HPDE6-E6E7 (cell line): ENCODE data around the gene TBC1D5.
"Not testable (repeated sequence)": the region's sequence is repeated elsewhere in the genome, so short reads cannot be mapped to it uniquely, and the experiment has no call there.

Experiments
- DNase-seq: peaks from one replicate; pipeline ENCODE4 v3.0.0; 2011; ENCODE audit warnings: missing footprints; ENCODE audit errors: extremely low spot score

Gene TBC1D5

DNA sequence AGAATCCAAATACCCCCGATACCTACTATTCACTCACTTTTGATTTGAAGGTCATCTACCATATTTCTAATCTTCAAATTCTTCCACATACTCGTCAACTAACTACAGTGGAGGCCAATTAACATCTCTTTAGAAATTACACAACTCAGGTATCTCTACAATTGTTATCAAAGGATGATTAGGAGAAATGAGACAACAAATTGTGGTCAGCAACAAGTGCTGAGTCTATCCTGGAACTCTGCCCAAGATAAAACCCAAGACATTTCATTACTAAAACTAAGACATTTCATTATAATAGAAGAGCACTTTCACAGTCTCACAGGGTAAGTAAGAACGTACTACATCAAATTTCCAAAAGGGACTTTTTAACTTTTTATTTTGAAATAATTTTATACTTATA is 100.0 kb downstream of the TBC1D5 start:
- DNase-seq = no peak

DNA sequence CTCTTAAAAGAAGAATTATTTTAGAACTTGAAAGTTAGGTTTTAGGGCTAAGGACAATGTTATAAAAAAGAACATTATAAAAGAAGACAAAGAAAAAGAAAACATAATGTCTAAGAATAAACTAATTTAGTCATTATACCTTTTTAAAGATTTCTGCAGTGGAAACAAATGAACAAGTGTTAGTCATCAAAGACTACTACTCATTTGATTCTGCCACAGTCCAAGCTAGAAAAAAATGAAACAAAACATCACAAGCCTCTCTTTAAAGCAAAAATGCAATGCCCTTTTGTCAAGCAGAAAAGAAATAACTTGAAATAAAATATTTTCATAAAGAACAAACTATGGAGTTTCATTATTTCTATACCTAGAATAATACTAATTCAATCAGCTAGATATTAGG is 102.0 kb downstream of the TBC1D5 start:
- DNase-seq = no peak

DNA sequence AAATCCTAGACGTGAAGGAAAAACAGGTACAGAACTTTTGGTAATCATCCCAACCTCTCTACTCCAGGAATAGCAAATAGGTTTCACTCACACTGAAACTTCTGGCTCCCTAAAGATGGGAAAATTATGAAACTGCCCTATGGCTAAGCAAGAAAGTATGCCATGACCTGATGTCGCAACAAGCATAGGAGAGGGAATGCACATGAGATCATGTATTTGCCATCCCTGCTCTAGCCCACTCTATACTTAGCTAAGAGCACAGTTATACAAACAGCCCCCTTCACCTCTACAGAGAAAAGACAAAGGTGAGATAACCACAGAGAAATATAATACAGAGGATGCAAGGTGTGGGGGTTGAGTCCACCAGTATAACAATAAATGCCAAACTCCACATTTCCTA is 102.7 kb downstream of the TBC1D5 start:
- no peak for DNase-seq

DNA sequence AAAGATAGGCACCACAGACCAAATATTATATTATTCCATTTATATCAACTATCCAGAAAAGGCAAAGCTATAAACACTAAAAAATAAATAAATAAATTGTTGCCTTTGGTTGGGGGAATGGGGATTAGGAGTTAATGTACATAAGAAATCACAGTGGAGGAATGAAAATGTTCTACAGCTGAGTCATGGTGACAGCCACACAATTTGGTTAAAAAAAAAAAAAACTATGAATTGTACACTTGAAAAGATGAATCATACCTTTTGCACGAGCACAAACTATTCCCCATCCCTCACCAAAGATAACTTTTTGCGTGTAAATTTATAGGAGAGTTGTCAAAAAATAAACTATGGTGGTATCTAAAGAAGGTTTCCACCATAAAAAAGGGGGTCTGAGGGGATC is 103.2 kb downstream of the TBC1D5 start:
- DNase-seq = no peak

DNA sequence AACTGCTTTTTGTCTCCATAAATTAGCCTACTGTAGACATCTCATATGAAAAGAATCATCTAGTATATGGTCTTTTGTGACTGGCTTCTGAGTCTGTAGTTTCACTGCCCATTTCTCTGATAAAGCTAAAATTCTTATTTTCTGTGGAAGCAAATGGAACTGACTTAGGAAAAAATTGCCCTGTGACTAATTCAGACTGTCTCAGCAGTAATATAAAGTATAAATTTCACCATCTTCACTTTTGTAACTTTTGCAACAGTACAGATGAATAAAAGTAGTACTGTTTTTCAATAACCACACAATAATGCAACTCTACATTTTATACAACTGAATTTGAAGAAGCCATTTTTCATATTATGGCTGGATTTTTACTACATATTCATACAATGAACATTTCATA is 104.1 kb downstream of the TBC1D5 start:
- no peak for DNase-seq

DNA sequence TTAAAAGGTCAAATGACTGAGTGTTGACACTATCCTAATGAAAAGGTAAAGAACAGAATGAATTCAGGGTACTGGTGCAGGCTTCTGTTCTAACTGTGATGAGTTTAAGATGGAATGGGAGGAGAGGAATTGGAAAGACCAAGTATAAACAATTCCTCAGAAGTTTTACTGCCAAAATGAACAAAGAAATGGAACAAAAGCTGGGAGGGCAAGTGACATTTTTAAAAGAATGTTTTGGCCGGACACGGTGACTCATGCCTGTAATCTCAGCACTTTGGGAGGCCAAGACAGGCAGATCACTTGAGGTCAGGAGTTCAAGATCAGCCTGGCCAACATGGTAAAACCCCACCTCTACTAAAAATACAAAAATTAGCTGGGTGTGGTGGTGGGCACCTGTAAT is 106.8 kb downstream of the TBC1D5 start:
- DNase-seq = not testable (repeated sequence)

DNA sequence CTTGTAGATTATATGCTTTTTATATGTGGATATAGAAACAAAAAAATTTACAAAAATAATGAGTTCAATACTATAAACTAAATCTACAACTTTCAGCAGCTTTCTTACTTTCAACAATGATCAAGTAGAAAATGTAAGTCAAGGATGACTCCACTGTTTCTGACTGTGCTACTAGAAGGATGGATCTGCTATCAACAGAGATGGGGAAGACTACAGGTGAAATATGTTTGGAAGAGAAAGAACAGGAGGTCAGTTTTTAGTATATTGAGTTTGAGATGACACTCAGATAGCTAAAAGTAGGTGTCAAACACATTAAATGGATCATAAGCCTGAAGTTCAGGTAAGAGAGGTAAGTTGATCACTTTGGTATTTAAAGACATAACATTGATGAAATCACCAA is 107.5 kb downstream of the TBC1D5 start:
- DNase-seq = no peak

DNA sequence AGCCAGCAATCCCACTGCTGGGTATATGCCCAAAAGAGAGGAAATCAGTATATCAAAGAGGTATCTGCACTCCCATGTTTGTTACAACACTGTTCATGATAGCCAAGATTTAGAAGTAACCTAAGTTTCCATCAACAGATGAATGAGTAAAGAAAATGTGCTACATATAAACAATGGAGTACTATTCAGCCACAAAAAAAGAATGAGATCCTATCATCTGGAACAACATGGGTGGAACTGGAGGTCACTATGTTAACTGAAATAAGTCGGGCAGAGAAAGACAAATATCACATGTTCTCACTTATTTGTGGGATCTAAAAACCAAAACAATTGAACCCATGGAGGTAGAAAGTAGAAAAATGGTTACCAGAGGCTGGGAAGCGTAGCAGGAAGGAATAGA is 108.2 kb downstream of the TBC1D5 start:
- DNase-seq = no peak

DNA sequence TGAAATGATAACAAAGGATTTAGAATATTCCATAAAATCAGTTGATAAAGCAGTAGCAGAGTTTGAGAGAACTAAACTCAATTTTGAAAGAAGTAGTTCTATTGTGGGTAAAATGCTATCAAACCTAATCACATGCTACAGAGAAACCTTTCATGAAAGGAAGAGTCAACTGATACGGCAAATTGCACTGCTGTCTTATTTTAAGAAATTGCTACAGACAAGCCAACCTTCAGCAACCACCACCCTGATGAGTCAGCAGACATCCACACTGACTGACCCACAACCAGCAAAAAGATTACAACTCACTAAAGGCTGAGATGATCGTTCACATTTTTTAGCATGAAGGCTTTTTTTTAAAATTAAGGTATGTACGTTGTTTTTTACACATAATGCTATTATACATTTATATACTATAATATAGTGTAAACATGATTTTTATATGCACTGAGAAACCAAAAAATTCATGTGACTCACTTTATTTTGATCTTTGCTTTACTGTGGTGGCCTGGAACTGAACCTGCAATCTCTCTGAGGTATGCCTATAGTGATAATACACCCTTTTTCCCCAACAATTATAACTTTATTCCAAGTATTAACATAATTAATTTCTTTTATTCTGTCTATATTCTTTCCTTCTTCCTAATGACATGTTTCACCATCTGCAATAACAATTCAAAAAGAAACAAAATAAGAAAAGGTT is 109.9 kb downstream of the TBC1D5 start:
- DNase-seq = no peak

DNA sequence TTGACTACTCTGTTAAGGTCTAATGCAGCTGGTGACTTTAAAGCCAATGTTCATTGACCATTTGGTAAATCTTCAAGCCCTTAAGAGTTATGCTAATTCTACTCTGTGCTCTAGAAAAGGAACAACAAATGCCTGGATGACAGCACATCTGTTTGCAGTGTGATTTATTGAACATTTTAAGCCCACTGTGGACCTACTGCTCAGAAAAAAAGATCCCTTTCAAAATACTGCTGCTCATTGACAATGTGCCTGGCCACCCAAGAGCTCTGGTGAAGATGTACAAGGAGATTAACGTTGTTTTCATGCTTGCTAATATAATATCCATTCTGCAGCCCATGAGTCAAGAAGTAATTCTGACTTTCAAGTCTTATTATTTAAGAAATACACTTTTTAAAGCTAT is 110.8 kb downstream of the TBC1D5 start:
- no peak for DNase-seq

DNA sequence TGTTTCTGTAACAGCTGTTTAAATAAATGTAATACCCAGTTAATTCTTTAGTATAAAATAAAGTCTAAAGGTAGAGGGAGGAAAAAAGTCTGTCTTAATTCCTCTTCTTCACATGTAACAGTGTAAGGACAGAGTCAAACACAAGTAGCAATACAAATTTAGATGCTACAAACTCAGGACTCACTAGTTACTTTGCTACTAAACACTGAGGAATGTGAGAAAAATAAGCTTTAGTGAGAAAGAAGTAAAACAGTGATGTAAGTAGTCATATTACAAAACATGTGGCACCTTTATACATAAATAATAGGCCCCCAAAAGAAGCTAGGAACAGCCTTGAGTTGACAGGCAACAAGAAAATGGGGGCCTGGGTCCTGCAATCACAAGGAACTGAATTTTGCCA is 113.0 kb downstream of the TBC1D5 start:
- no peak for DNase-seq

DNA sequence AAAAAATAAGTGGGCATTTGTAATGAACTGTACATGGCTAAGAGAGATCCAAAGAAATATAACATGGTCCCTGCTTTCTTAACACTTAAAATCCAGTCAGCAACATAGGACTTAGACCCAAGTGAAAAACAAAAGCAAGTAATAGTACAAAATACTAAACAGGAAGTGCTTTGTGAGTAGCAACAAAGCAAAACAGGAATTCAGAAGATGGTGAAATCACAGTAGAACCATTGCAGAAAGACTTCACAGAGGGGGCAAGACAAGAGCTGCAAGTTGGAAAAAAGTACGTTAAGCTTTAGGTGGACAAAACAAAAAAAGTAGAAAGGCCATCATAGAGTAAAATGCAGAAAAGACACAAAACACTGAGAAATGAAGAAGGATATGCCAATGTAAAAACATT is 116.0 kb downstream of the TBC1D5 start:
- DNase-seq = no peak

DNA sequence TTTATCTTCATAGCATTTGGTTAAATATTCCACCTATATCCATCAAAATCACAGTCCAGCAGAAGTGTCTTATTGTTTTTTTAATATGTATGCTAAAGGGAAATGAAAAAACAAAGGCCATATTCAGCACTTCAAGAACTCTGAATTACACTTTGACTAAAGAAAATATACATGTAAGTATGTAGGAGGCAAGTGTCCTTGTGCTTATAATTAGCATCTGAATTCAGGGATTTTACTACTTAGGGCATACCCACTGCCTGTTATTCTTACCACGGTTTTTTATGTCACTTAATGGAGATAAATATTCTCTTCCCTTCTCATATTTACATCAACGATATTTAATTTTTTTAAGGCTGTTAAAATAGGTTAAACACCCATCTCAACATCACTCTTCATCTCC is 117.3 kb downstream of the TBC1D5 start:
- no peak for DNase-seq

DNA sequence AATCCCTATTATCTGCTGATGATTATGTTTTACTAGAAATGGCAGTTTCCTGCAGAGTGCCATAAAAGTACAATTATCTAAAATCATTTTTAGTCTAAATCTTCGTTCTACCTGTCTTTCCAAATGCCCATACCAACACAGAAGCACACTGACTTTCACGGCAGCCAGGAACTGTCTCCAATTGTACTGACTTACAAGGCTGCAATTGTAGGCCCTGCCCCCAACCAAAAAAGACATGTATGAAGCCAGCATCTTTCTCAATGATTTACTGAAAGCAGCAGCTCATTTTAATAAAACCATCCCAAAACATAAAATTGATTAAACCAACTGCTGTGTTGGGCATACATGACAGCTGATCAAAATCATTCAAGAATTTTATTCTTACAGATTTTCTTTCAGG is 119.0 kb downstream of the TBC1D5 start:
- no peak for DNase-seq

DNA sequence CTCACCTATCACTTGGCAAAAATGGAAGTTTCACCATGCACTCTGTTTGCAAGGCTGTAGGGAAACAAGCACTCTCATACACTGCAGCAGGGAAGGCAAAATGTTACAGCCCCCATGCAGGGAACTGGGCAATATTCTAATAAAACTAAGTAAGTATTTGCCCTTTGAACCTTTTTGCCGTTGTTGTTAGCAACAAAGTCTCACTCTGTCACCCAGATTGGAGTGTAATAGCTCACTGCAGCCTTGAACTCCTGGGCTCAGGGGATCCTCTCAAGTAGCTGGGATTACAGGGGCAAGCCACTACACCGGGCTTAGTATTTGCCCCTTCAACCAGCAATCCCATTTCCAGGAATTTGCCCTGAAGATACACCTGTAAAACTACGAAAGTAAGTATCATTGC is 122.5 kb downstream of the TBC1D5 start:
- no peak for DNase-seq

DNA sequence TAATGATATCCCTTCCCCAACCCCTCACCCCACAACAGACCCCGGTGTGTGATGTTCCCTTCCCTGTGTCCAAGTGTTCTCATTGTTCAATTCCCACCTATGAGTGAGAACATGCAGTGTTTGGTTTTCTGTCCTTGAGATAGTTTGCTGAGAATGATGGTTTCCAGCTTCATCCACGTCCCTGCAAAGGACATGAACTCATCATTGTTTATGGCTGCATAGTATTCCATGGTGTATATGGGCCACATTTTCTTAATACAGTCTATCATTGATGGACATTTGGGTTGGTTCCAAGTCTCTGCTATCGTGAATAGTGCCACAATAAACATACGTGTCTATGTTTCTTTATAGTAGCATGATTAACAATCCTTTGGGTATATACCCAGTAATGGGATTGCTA is 129.4 kb downstream of the TBC1D5 start:
- DNase-seq = not testable (repeated sequence)

DNA sequence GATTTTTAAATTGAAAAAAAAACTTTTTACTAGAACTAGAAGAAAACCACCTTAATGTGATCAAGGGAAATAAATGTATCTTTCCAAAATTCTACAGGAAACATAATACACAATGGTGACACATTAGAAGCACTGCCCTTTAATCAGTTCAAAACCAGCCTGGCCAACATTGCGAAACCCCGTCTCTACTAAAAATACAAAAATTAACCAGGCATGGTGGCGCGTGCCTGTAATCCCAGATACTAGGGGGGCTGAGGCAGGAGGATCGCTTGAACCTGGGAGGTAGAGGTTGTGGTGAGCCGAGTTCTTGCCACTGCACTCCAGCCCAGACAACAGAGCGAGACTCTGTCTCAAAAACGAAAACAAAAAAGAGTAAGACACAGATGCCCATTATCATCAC is 134.5 kb downstream of the TBC1D5 start:
- DNase-seq = no peak

DNA sequence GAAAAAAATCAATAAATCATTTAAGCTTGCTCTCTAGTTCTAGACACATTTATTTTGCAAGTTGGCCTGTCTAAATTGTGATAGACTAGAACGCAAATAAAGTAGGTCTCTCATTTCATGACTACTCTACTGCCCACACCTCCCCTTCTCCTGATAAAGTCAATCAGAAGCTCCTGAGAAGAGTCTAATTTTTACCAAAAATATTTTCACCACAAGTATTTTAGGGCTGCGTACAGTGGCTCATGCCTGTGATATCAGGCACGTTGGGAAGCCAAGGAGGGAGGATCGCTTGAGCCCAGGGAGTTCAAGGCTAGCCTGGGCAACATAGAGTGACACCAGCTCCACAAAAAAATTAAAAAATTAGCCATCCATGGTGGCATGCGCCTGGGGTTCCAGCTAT is 136.5 kb downstream of the TBC1D5 start:
- no peak for DNase-seq

DNA sequence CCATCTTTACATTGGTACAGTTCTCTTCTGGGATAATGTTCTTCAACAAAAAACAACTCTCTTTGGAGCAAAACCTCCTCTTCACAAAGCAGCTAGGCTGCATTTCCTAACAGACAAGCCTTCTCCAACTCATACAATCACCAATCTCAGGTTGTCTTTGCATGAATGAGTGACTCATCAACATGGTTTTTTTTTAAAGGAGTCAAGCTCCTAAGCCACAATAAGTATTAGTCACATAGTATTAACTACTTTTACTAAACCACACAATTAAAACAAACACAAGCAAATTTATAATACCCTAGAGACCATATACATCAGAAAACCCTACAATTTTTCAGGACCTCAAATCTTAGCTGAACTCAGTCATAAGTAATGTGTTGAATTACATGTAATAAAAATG is 137.4 kb downstream of the TBC1D5 start:
- peak; percentile 51 for DNase-seq

DNA sequence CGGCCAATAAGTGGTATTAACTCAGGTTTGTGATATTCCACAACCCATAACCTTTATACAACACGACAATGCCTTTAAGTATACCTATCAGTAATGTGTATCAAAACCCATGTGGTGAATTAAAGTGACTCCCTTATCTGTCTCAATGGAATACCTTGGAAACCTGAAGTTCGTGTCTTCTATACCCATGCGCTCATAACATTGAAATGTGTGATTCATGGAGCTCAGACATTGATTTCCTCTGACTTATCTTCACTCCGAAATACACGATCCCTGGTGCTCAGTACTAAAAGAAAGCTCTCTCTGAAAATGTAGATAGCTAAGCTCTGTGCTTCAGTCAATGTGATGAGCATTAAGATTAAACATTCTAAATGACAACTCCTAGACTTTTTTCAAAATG is 140.3 kb downstream of the TBC1D5 start:
- no peak for DNase-seq

DNA sequence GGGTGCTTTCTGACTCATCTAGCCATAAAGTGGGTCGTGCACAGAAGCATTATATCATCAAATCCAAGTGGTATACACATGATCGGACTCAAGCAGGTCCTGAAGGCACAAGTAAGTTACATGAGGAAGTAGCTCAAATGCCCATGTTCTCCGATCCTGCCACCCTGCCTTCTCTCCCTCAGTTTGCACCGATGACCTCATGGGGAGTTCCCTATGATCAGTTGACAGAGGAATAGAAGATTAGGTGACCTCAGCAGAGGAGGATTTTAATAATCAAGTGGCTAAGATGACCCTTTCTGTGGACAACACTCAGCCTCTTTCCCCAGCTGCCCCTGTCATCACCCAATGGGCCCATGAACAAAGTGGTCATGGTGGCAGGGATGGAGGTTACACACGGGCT is 149.5 kb downstream of the TBC1D5 start:
- no peak for DNase-seq

DNA sequence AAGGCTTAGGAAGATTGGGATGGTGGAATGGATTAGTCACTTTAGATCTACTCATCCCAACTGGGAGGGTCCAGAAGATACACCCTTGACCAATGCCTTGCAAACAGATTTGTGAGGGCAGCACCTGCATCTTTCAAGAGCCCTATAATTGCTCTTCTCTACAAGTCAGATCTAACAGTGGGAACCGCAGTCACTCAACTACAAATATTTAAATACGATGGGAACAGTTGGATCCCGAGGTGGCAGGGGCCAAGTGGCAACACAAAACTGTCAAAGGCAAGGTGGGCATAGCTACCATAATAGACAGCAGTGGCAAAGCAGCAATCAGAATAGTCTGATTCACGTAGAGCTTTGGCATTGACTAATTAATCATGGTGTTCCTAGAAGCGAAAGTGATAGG is 152.0 kb downstream of the TBC1D5 start:
- DNase-seq = no peak

DNA sequence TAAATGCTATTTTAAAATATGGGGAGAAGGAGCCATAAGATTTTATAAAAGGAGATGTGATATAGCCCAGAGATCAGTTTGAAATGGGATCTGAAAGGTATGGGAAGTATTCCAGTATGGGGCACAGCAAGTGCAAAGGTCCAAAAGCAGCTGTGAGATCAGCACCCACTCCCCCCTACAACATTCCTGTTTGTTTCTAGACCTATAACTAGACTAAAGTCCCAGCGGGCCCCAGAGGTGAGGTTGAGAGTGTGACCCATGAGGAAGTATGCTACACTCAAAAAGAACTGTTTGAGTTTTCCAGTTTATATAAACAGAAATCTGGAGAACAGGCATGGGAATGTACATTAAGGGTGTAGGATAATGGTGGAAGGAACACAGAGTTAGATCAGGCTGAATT is 152.5 kb downstream of the TBC1D5 start:
- no peak for DNase-seq

DNA sequence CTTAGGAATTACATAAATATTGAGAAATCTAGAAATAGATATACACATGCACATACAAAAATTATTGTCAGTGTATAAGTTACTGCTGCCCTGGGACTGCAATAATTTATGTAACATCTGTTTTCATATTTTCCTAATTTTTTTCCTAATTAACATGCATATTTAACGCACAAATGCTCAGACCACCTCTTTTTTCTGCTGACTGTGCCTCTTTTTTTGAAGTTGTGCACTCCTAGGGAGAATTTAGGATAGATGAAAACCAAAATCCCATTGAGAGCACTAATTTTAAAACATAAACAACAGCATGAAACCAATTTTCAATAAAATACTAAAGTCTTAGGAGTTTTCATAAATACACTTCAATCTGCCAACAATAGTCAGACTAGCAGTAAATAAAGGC is 154.0 kb downstream of the TBC1D5 start:
- no peak for DNase-seq
